Progenitor cell of endocrine pancreas (in vitro differentiated cells): ENCODE results near the gene ASCC1. TPM values are rescaled to one million over a fixed set of nuclear protein-coding genes. Genes with fewer than 3 reads are reported as not detected.

Source experiments
- DNase-seq: peaks from one replicate; pipeline ENCODE4 v3.0.0; 2021; ENCODE audit warnings: low spot score; ENCODE audit not compliant: unreplicated experiment
- H3K27ac Mint-ChIP-seq: 2 replicates; pipeline ENCODE4 v1.8.0; 2021; ENCODE audit warnings: mild to moderate bottlenecking, moderate library complexity, mixed read lengths
- H3K27me3 Mint-ChIP-seq: 2 replicates; pipeline ENCODE4 v1.8.0; 2021; ENCODE audit warnings: mixed read lengths
- H3K36me3 Mint-ChIP-seq: 2 replicates; pipeline ENCODE4 v1.8.0; 2022; ENCODE audit warnings: mixed read lengths; ENCODE audit not compliant: insufficient read depth
- H3K4me1 Mint-ChIP-seq: 2 replicates; pipeline ENCODE4 v1.8.0; 2021; ENCODE audit warnings: low read depth, mixed read lengths
- H3K4me3 Mint-ChIP-seq: 2 replicates; pipeline ENCODE4 v1.8.0; 2021; ENCODE audit warnings: low read depth, mild to moderate bottlenecking, moderate library complexity, mixed read lengths
- H3K9me3 Mint-ChIP-seq: 2 replicates; pipeline ENCODE4 v1.8.0; 2021; ENCODE audit warnings: low read depth, mixed read lengths
- total RNA-seq: library from RNA; stranded (reverse); gene quantifications from 2 replicates; pipeline ENCODE4 v1.2.1, GENCODE V29; 2021
- TF ChIP-seq, protein P1 (sequence below): fragments of 200-600 bp; sonication (generic); IDR thresholded peaks from one replicate; pipeline ENCODE4 v1.5.0; 2021; ENCODE audit warnings: antibody characterized with exemption, mild to moderate bottlenecking; ENCODE audit not compliant: unreplicated experiment

The ASCC1 gene
- total RNA-seq, 1 donor from 2014 or later = 42.2 TPM

DNA sequence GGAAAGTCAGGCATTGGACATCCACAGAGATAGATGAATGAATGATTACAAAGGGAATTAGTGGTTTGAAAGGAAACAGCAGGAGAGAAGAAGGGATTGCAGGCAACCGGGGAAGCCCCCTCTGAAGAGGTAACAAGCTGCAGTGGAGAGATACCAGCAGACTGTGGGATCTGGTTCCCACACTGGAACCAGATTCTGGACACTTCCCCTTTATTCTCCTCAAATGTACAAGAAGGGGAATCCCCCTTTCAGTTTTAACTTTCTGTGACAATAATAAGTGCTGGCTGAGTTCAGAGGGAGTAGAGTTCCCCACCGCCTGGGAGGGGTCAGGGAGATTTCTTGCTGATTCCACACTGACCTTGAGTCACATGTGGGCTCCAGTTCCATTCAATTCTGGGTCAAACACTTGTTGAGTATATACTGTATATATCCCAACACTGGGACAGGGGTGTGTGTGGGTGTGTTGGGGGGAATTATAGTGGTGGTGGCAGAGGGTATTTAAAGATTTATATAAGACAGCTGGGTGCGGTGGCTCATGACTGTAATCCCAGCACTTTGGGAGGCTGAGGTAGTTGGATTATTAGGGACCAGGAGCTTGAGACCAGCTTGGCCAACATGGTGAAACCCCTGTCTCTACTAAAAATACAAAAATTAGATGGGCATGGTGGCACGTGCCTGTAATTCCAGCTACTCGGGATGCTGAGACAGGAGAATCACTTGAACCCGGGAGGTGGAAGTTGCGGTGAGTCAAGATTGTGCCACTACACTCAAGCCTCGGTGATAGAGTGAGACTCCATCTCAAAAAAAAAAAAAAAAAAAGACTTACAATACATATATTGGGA lies 41.2 kb upstream of the ASCC1 start:
- H3K4me3 Mint-ChIP-seq = no peak overlapping the region
- DNase-seq = no peak

DNA sequence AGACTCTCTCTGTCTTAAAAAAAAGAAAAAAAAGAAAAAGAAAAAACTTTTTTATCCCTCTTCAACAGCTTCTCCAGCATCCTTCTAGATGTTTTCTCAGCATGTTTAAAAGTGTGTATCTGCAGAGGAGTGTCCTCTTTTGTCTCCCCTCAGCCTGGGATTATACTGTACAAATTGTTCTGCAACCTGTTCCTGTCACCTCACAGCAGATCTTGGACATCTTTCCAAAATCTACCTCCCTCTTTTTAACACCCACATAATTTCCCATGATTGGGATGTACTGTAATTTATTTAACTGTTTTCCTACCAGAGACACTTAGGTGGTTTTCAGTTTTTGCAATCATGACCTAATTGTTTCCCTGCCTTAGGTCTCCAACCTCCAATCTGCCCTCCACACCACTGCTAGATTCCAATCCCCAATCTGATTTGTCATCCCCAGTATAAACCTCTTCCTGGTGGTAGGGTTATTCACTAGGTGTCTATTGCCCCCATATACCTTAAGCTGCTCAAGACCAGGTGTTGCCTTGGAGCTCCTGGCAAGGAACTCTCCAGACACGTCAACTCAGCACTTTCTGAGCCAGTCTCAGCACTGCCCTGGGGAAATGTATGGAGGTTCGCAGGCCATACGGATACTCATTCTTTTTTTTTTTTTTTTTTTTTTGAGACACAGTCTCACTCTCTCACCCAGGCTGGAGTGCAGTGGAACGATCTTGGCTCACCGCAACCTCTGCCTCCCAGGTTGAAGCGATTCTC lies 40.1 kb upstream of the ASCC1 start:
- DNase-seq = no peak
- TF ChIP-seq, protein P1, sequence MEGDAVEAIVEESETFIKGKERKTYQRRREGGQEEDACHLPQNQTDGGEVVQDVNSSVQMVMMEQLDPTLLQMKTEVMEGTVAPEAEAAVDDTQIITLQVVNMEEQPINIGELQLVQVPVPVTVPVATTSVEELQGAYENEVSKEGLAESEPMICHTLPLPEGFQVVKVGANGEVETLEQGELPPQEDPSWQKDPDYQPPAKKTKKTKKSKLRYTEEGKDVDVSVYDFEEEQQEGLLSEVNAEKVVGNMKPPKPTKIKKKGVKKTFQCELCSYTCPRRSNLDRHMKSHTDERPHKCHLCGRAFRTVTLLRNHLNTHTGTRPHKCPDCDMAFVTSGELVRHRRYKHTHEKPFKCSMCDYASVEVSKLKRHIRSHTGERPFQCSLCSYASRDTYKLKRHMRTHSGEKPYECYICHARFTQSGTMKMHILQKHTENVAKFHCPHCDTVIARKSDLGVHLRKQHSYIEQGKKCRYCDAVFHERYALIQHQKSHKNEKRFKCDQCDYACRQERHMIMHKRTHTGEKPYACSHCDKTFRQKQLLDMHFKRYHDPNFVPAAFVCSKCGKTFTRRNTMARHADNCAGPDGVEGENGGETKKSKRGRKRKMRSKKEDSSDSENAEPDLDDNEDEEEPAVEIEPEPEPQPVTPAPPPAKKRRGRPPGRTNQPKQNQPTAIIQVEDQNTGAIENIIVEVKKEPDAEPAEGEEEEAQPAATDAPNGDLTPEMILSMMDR = no peak
- Mint-ChIP-seq H3K27me3 (no peaks in the 10 kb centered on the region), H3K27ac (peak overlapping the region; percentile 52), H3K9me3 (no peaks in the 10 kb centered on the region), H3K4me1 (peaks cover 34% of the 10 kb centered on the region), H3K36me3 (no peaks in the 10 kb centered on the region), H3K4me3 (no peak overlapping the region)

More for the DNA sequence above, 41.2 kb upstream of the ASCC1 start:
- TF ChIP-seq, protein P1 = no peak
- peaks cover 39% of the 10 kb centered on the region for H3K4me1 Mint-ChIP-seq
- no peaks in the 10 kb centered on the region for H3K36me3 Mint-ChIP-seq
- H3K27ac Mint-ChIP-seq = peak overlapping the region; percentile 67
- H3K27me3 Mint-ChIP-seq = no peaks in the 10 kb centered on the region
- no peaks in the 10 kb centered on the region for H3K9me3 Mint-ChIP-seq

DNA sequence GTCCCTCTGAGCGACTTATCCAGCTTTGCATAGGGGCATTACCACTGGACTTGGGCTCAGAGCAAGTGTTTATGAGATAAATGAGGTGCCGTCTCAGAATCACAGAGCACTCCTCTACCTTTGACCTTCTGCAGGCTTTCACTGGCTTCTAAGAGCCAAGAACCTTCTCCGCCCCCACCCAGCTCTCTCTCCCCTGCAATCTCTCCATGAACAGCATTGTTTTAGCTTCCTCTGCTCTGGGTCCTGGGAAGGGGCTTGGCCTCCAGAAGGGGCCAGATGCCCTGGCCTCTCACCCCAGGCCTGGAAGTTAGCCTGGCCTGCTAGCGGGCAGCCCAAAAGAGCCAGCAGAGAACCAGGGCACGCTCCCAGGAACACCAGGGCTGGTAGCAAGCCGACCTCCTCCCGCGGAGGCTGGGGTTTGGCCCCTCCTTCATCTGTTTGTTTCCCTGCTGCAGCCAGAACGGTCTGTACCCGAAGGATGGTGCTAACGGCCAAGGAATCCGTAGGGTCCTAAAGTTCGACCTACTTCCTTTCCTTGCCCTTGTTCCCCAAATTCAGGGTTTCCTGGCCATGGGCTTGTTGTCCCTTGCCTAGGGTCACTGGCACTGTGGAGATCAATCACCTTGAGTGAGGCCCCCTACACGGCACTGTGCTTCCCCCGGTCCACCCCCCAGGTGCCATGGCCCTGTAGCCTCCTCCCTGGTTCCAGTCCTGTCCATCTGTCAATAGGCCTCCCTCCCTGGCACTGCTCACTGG lies 38.9 kb upstream of the ASCC1 start:
- no peaks in the 10 kb centered on the region for H3K9me3 Mint-ChIP-seq
- peaks cover 26% of the 10 kb centered on the region for H3K4me1 Mint-ChIP-seq
- H3K36me3 Mint-ChIP-seq = no peaks in the 10 kb centered on the region
- H3K4me3 Mint-ChIP-seq = peak overlapping the region; percentile 46
- H3K27me3 Mint-ChIP-seq = no peaks in the 10 kb centered on the region
- TF ChIP-seq, protein P1 = no peak
- peak overlapping the region; percentile 4 for H3K27ac Mint-ChIP-seq
- DNase-seq = no peak

DNA sequence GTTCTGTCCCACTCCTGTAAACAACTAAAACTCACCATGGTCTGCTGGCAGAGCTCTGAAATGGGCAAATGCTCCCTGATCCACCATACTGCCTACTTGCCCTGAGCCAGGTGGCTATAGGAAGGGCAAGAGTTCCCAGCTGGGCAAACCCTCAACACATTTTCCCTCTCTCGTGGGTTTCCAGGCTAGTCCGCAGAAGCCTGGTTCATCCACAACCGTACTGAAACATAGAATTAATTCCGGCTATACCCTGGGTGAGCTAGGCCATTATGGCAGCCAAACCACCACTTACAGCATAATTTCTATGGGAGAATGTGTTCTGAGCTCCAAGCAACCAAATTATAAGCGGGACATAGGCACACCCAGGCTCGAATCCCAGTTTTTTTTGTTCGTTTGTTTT lies 37.5 kb upstream of the ASCC1 start:
- no peak overlapping the region for H3K4me3 Mint-ChIP-seq
- H3K36me3 Mint-ChIP-seq = no peaks in the 10 kb centered on the region
- H3K27me3 Mint-ChIP-seq = no peaks in the 10 kb centered on the region
- TF ChIP-seq, protein P1 = no peak
- DNase-seq = no peak
- H3K27ac Mint-ChIP-seq = no peak overlapping the region
- no peaks in the 10 kb centered on the region for H3K9me3 Mint-ChIP-seq
- peaks cover 19% of the 10 kb centered on the region for H3K4me1 Mint-ChIP-seq

DNA sequence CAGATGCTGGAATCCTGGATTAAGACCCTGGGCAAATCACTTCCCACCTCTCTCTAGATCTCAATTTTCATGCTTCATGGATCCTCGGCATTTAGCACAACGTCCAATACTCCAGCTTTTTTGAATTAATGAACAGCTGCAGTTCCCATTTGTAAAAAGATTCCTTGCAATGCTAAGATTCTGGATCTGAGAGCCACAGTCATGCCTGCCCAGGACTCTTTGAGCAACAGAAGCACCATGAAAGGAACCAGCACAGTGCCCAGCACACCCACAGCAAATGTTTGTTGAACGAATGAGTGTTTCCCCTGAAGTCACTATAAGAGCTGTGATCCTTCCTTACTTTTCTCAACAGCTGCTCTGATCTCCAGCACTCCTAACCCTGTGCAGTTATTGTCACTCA lies 36.9 kb upstream of the ASCC1 start:
- Mint-ChIP-seq H3K27ac (no peak overlapping the region), H3K4me1 (peaks cover 25% of the 10 kb centered on the region), H3K4me3 (no peak overlapping the region), H3K36me3 (no peaks in the 10 kb centered on the region), H3K9me3 (no peaks in the 10 kb centered on the region), H3K27me3 (no peaks in the 10 kb centered on the region)
- TF ChIP-seq, protein P1 = no peak
- DNase-seq = no peak
